ENCODE data around the gene ALDH16A1.

Gene ALDH16A1

GRCh38 chr19:49435670-49436069 lies 17.4 kb upstream of the ALDH16A1 start:
- no peak overlapping the region for H3K4me3 ChIP-seq (ENCODE audit: low read depth, low read length)
- TF ChIP-seq, protein P1, sequence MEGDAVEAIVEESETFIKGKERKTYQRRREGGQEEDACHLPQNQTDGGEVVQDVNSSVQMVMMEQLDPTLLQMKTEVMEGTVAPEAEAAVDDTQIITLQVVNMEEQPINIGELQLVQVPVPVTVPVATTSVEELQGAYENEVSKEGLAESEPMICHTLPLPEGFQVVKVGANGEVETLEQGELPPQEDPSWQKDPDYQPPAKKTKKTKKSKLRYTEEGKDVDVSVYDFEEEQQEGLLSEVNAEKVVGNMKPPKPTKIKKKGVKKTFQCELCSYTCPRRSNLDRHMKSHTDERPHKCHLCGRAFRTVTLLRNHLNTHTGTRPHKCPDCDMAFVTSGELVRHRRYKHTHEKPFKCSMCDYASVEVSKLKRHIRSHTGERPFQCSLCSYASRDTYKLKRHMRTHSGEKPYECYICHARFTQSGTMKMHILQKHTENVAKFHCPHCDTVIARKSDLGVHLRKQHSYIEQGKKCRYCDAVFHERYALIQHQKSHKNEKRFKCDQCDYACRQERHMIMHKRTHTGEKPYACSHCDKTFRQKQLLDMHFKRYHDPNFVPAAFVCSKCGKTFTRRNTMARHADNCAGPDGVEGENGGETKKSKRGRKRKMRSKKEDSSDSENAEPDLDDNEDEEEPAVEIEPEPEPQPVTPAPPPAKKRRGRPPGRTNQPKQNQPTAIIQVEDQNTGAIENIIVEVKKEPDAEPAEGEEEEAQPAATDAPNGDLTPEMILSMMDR (IDR thresholded peaks at IDR 0.05; ENCODE audit: borderline replicate concordance, insufficient read depth, low read depth, low read length): no peak

GRCh38 chr19:49436381-49437017 lies 16.5 kb upstream of the ALDH16A1 start:
- no peak overlapping the region for H3K4me3 ChIP-seq (ENCODE audit: low read depth, low read length)
- TF ChIP-seq, protein P1 (IDR thresholded peaks at IDR 0.05; ENCODE audit: borderline replicate concordance, insufficient read depth, low read depth, low read length): no peak

- TF ChIP-seq, protein P1 (IDR thresholded peaks at IDR 0.05; ENCODE audit: borderline replicate concordance, insufficient read depth, low read depth, low read length): no peak
- H3K4me3 ChIP-seq (ENCODE audit: low read depth, low read length): no peak overlapping the region
Measured at GRCh38 chr19:49437231-49437630, 15.8 kb upstream of the ALDH16A1 start.

- H3K4me3 ChIP-seq (ENCODE audit: low read depth, low read length): no peak overlapping the region
- TF ChIP-seq, protein P1 (IDR thresholded peaks at IDR 0.05; ENCODE audit: borderline replicate concordance, insufficient read depth, low read depth, low read length): no peak
Measured at GRCh38 chr19:49438261-49438660, 14.8 kb upstream of the ALDH16A1 start.

GRCh38 chr19:49439836-49440235 lies 13.2 kb upstream of the ALDH16A1 start:
- H3K4me3 ChIP-seq (ENCODE audit: low read depth, low read length): no peak overlapping the region
- TF ChIP-seq, protein P1 (IDR thresholded peaks at IDR 0.05; ENCODE audit: borderline replicate concordance, insufficient read depth, low read depth, low read length): no peak

- H3K4me3 ChIP-seq (ENCODE audit: low read depth, low read length): no peak overlapping the region
Measured at GRCh38 chr19:49440439-49441209, 12.4 kb upstream of the ALDH16A1 start.

More at GRCh38 chr19:49440439-49441209, 12.4 kb upstream of the ALDH16A1 start:
- TF ChIP-seq, protein P1 (IDR thresholded peaks at IDR 0.05; ENCODE audit: borderline replicate concordance, insufficient read depth, low read depth, low read length): no peak

Data from GM12875 (cell line).